ENCODE results near the gene ARHGEF6.

DNA sequence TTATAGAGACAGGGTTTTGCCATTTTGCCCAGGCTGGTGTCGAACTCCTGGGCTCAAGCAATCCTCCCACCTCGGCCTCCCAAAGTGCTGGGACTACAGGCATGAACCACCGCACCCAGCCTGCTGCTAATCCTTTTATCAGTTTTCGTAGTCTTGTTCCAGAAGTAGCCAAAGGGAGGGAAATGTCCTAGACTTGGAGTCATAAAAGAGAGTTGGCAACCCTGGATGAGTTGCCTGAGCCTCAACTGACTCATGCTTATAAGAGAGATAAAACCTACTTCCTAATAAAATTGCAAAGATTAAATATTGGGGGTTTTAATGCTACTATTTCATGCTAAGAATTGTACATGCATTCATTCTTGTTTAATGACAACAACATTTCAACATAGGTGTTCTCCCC, 88.5 kb downstream of the ARHGEF6 start:
- TF ChIP-seq, protein P1, sequence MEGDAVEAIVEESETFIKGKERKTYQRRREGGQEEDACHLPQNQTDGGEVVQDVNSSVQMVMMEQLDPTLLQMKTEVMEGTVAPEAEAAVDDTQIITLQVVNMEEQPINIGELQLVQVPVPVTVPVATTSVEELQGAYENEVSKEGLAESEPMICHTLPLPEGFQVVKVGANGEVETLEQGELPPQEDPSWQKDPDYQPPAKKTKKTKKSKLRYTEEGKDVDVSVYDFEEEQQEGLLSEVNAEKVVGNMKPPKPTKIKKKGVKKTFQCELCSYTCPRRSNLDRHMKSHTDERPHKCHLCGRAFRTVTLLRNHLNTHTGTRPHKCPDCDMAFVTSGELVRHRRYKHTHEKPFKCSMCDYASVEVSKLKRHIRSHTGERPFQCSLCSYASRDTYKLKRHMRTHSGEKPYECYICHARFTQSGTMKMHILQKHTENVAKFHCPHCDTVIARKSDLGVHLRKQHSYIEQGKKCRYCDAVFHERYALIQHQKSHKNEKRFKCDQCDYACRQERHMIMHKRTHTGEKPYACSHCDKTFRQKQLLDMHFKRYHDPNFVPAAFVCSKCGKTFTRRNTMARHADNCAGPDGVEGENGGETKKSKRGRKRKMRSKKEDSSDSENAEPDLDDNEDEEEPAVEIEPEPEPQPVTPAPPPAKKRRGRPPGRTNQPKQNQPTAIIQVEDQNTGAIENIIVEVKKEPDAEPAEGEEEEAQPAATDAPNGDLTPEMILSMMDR (IDR thresholded peaks at IDR 0.05), result no peak
- no peak for TF ChIP-seq POLR2A (IDR thresholded peaks at IDR 0.05)
